GM23338 (cell line): ENCODE data around the gene FASN. TPM values are rescaled to one million over a fixed set of nuclear protein-coding genes. Genes with fewer than 3 reads are reported as not detected.

Experiments used
- ATAC-seq: fragments of 200-7000 bp; cut with Tn5 transposase; 3 replicates; pipeline ENCODE4 v1.9.1; 2020
- DNase-seq: peaks from one replicate; pipeline ENCODE4 v3.0.0-alpha.2; 2015; ENCODE audit warnings: low spot score
- H2AFZ ChIP-seq: fragments of 200-600 bp; sonication (generic); 2 replicates; pipeline ENCODE4 v1.8.0; 2016; ENCODE audit warnings: antibody characterized with exemption, mild to moderate bottlenecking, moderate library complexity
- H3F3A ChIP-seq: fragments of 200-600 bp; sonication (generic); replicated peaks from 2 replicates; pipeline ENCODE4 v1.8.0; 2017; ENCODE audit warnings: antibody characterized with exemption, mixed run types, low read depth
- H3K27ac ChIP-seq: fragments of 200-600 bp; sonication (generic); 2 replicates; pipeline ENCODE4 v1.6.1; 2016; ENCODE audit warnings: low read depth
- H3K27me3 ChIP-seq: fragments of 200-600 bp; sonication (generic); 2 replicates; pipeline ENCODE4 v1.8.0; 2016; ENCODE audit warnings: mild to moderate bottlenecking, mixed run types, moderate library complexity; ENCODE audit not compliant: insufficient read depth
- H3K36me3 ChIP-seq: fragments of 200-600 bp; sonication (generic); 2 replicates; pipeline ENCODE4 v1.8.0; 2016; ENCODE audit warnings: mild to moderate bottlenecking; ENCODE audit not compliant: insufficient read depth
- H3K4me1 ChIP-seq: fragments of 200-600 bp; sonication (generic); 2 replicates; pipeline ENCODE4 v1.8.0; 2016; ENCODE audit warnings: mild to moderate bottlenecking, moderate library complexity; ENCODE audit not compliant: insufficient read depth
- H3K4me2 ChIP-seq: fragments of 200-600 bp; sonication (generic); 2 replicates; pipeline ENCODE4 v1.7.1; 2017; ENCODE audit warnings: mixed run types
- H3K4me3 ChIP-seq: fragments of 200-600 bp; sonication (generic); 2 replicates; pipeline ENCODE4 v1.6.1; 2016; ENCODE audit warnings: mixed run types
- H3K79me2 ChIP-seq: fragments of 200-600 bp; sonication (generic); replicated peaks from 2 replicates; pipeline ENCODE4 v1.8.0; 2017; ENCODE audit warnings: mild to moderate bottlenecking; ENCODE audit not compliant: insufficient read depth
- H3K9me2 ChIP-seq: fragments of 200-600 bp; sonication (generic); 2 replicates; pipeline ENCODE4 v1.8.0; 2017; ENCODE audit not compliant: insufficient read depth
- H4K20me1 ChIP-seq: fragments of 200-600 bp; sonication (generic); replicated peaks from 2 replicates; pipeline ENCODE4 v1.8.0; 2017; ENCODE audit warnings: mild to moderate bottlenecking; ENCODE audit not compliant: insufficient read depth
- H3K27ac Mint-ChIP-seq: 2 replicates; pipeline ENCODE4 v1.8.0; 2020; ENCODE audit warnings: inconsistent platforms, mild to moderate bottlenecking, moderate library complexity, mixed read lengths
- H3K27me3 Mint-ChIP-seq: 3 replicates; pipeline ENCODE4 v1.8.0; 2022; ENCODE audit warnings: low read depth, mild to moderate bottlenecking, moderate library complexity, mixed read lengths, inconsistent platforms; ENCODE audit not compliant: insufficient read depth, poor library complexity
- H3K36me3 Mint-ChIP-seq: 3 replicates; pipeline ENCODE4 v1.8.0; 2021; ENCODE audit warnings: low read depth, mild to moderate bottlenecking, inconsistent platforms, moderate library complexity, mixed read lengths
- H3K4me1 Mint-ChIP-seq: 3 replicates; pipeline ENCODE4 v1.8.0; 2020; ENCODE audit warnings: mild to moderate bottlenecking, inconsistent platforms, mixed read lengths
- H3K4me3 Mint-ChIP-seq: 3 replicates; pipeline ENCODE4 v1.8.0; 2021; ENCODE audit warnings: moderate library complexity, mild to moderate bottlenecking, inconsistent platforms, mixed read lengths
- H3K9me3 Mint-ChIP-seq: 3 replicates; pipeline ENCODE4 v1.8.0; 2020; ENCODE audit warnings: moderate library complexity, mild to moderate bottlenecking, inconsistent platforms, mixed read lengths
- CREB1 ChIP-seq: fragments of 250-450 bp; sonication (Bioruptor Pico); IDR thresholded peaks from 2 replicates; pipeline ENCODE4 v1.5.0; 2020; ENCODE audit warnings: low read depth, mild to moderate bottlenecking, moderate library complexity
- EZH2 ChIP-seq: fragments of 200-600 bp; sonication (generic); IDR thresholded peaks from one replicate; pipeline ENCODE4 v1.8.0; 2017; ENCODE audit warnings: antibody characterized with exemption, mild to moderate bottlenecking, low read depth; ENCODE audit not compliant: unreplicated experiment
- NANOG ChIP-seq: IDR thresholded peaks from 2 replicates; pipeline ENCODE4 v1.6.1; 2016; ENCODE audit warnings: antibody characterized with exemption, borderline replicate concordance
- POLR2AphosphoS5 ChIP-seq: IDR thresholded peaks from 2 replicates; pipeline ENCODE4 v1.6.1; 2016; ENCODE audit warnings: antibody characterized with exemption, low read depth
- REST ChIP-seq: IDR thresholded peaks from one replicate; pipeline ENCODE4 v1.6.1; 2018; ENCODE audit warnings: antibody characterized with exemption; ENCODE audit not compliant: unreplicated experiment
- polyA plus RNA-seq: library from polyadenylated mRNA; unstranded; fragments of >200 nt; fragmentation: Nextera tagmentation; extraction: Ambion mirVana; gene quantifications from 2 replicates; pipeline ENCODE4 v1.2.1, GENCODE V29; 2016
- total RNA-seq: library from RNA; depleted of rRNA; stranded (reverse); fragments of >200 nt; shearing (Covaris generic); gene quantifications from 2 replicates; pipeline ENCODE4 v1.2.3, GENCODE V29; 2014

The FASN gene
- total and polyA plus RNA-seq, 2 experiments from 2014 or later = 120 to 849 TPM

GRCh38 chr17:82035488-82035887, 62.5 kb downstream of the FASN start:
- no peaks in the 10 kb centered on the region; the same call in 1 of the 2 replicates for H4K20me1 ChIP-seq
- Mint-ChIP-seq H3K36me3 (peaks cover 3% of the 10 kb centered on the region; the same call in 2 of the 3 replicates), H3K4me1 (peaks cover 21% of the 10 kb centered on the region), H3K4me3 (peak overlapping the region; percentile 40; the same call in 1 of the 3 replicates), H3K9me3 (no peaks in the 10 kb centered on the region), H3K27me3 (peaks cover 12% of the 10 kb centered on the region), H3K27ac (no peak overlapping the region)
- no peak overlapping the region for H3K4me2 ChIP-seq
- DNase-seq (no peak), ATAC-seq (no peak)
- no peak overlapping the region for H3K27ac ChIP-seq
- H3K79me2 ChIP-seq = peaks cover 8% of the 10 kb centered on the region; the same call in 1 of the 2 replicates
- no peaks in the 10 kb centered on the region for H3K27me3 ChIP-seq
- no peak overlapping the region for H3K4me3 ChIP-seq
- no peaks in the 10 kb centered on the region for H3K9me2 ChIP-seq
- TF ChIP-seq POLR2AphosphoS5 (no peak), NANOG (no peak), EZH2 (peak; percentile 21)
- H3F3A ChIP-seq = peaks cover 11% of the 10 kb centered on the region
- H3K4me1 ChIP-seq = peaks cover 9% of the 10 kb centered on the region; the same call in 1 of the 2 replicates
- no peaks in the 10 kb centered on the region for H3K36me3 ChIP-seq
- no peak overlapping the region for H2AFZ ChIP-seq

GRCh38 chr17:82034371-82035011, 63.5 kb downstream of the FASN start:
- Histone ChIP-seq H3K9me2 (no peaks in the 10 kb centered on the region), H3K4me3 (peak overlapping the region; percentile 28; the same call in 1 of the 2 replicates), H3K36me3 (no peaks in the 10 kb centered on the region), H3F3A (peaks cover 18% of the 10 kb centered on the region), H3K27me3 (no peaks in the 10 kb centered on the region), H4K20me1 (no peaks in the 10 kb centered on the region; the same call in 1 of the 2 replicates), H3K4me1 (peaks cover 9% of the 10 kb centered on the region; the same call in 1 of the 2 replicates), H2AFZ (no peak overlapping the region), H3K27ac (0 out of 2 replicates have a peak overlapping the region, but pooled peaks have one; percentile 39), H3K79me2 (peaks cover 8% of the 10 kb centered on the region; the same call in 1 of the 2 replicates), H3K4me2 (peak overlapping the region; percentile 26; the same call in 1 of the 2 replicates)
- DNase-seq = peak; percentile 76
- TF ChIP-seq EZH2 (no peak), CREB1 (peak; percentile 17; the same call in 1 of the 2 replicates), POLR2AphosphoS5 (peak; percentile 50; the same call in 1 of the 2 replicates), REST (no peak)
- Mint-ChIP-seq H3K27ac (no peak overlapping the region), H3K27me3 (peaks cover 10% of the 10 kb centered on the region), H3K36me3 (peaks cover 3% of the 10 kb centered on the region; the same call in 2 of the 3 replicates), H3K4me1 (peaks cover 23% of the 10 kb centered on the region), H3K9me3 (no peaks in the 10 kb centered on the region), H3K4me3 (peak overlapping the region; percentile 47)
- peak; percentile 8 for ATAC-seq
